Measurements from ENCODE around the gene EXOSC2.
A peak's percentile ranks its signal among the peaks of the same experiment; 100 is the strongest.

EXOSC2 gene
- total RNA-seq, result 59.2 to 138 (median 79.3) reads per million in 9 experiments

- Mint-ChIP-seq H3K4me1 (ENCODE audit: low read depth in 2 of 2) (peaks cover 28 to 36% of the 10 kb centered on the region in 2 donors), H3K9me3 (no peaks in the 10 kb centered on the region), H3K4me3 (peak within 1 kb of the TSS; percentile 94 to 96), H3K36me3 (ENCODE audit: insufficient read depth) (peaks cover 29% of the 10 kb centered on the region), H3K27ac (peak within 1 kb of the TSS; percentile 88 to 97), H3K27me3 (no peaks in the 10 kb centered on the region)
- ATAC-seq (replicated peaks) (peak; percentile 99), DNase-seq (peak; percentile 83 to 86 (median 85))
These were observed at the start of gene EXOSC2 for GRCh38 chr9:130693426-130694191. TSS of gene EXOSC2 (plus strand) at chr9:130693780. CDS start at chr9:130693792, 12 bp downstream.

GRCh38 chr9:130651221-130651620, 42.4 kb upstream of the EXOSC2 start:
- ATAC-seq (replicated peaks) (no peak), DNase-seq (no peak)
- Mint-ChIP-seq H3K27me3 (peaks cover 21 to 44% of the 10 kb centered on the region in 2 donors), H3K4me3 (no peak overlapping the region), H3K9me3 (peaks cover 0 to 5% of the 10 kb centered on the region in 2 donors), H3K4me1 (ENCODE audit: low read depth in 2 of 2) (no peaks in the 10 kb centered on the region), H3K36me3 (ENCODE audit: insufficient read depth) (no peaks in the 10 kb centered on the region), H3K27ac (no peak overlapping the region)

- Mint-ChIP-seq H3K4me3 (no peak overlapping the region), H3K27ac (no peak overlapping the region), H3K36me3 (ENCODE audit: insufficient read depth) (no peaks in the 10 kb centered on the region), H3K9me3 (no peaks in the 10 kb centered on the region), H3K4me1 (ENCODE audit: low read depth in 2 of 2) (no peaks in the 10 kb centered on the region), H3K27me3 (peaks cover 26 to 50% of the 10 kb centered on the region in 2 donors)
- ATAC-seq (replicated peaks), result no peak
- no peak for DNase-seq
These were observed 41.8 kb upstream of the EXOSC2 start for GRCh38 chr9:130651752-130652151.

- DNase-seq (no peak), ATAC-seq (replicated peaks) (no peak)
- peaks cover 46 to 71% of the 10 kb centered on the region in 2 donors for H3K27me3 Mint-ChIP-seq
- H3K9me3 Mint-ChIP-seq, result no peaks in the 10 kb centered on the region
- H3K4me3 Mint-ChIP-seq, result no peak overlapping the region
- H3K36me3 Mint-ChIP-seq (ENCODE audit: insufficient read depth), result no peaks in the 10 kb centered on the region
- peaks cover 0 to 2% of the 10 kb centered on the region in 2 donors for H3K4me1 Mint-ChIP-seq (ENCODE audit: low read depth in 2 of 2)
- H3K27ac Mint-ChIP-seq, result no peak overlapping the region
These were observed 38.7 kb upstream of the EXOSC2 start for GRCh38 chr9:130654879-130655278.

GRCh38 chr9:130658893-130659698, 34.5 kb upstream of the EXOSC2 start:
- H3K27me3 Mint-ChIP-seq, result peaks cover 73 to 86% of the 10 kb centered on the region in 2 donors
- H3K4me3 Mint-ChIP-seq, result peak overlapping the region in 1 of 2 donors; percentile 27
- H3K9me3 Mint-ChIP-seq, result no peaks in the 10 kb centered on the region
- H3K4me1 Mint-ChIP-seq (ENCODE audit: low read depth in 2 of 2), result peaks cover 11 to 15% of the 10 kb centered on the region in 2 donors
- peaks cover 4% of the 10 kb centered on the region for H3K36me3 Mint-ChIP-seq (ENCODE audit: insufficient read depth)
- ATAC-seq (replicated peaks), result no peak
- H3K27ac Mint-ChIP-seq, result no peak overlapping the region
- no peak for DNase-seq

- H3K4me1 Mint-ChIP-seq (ENCODE audit: low read depth in 2 of 2), result peaks cover 13 to 17% of the 10 kb centered on the region in 2 donors
- H3K4me3 Mint-ChIP-seq, result peak overlapping the region in 1 of 2 donors; percentile 40
- H3K27me3 Mint-ChIP-seq, result peaks cover 78 to 93% of the 10 kb centered on the region in 2 donors
- no peak overlapping the region for H3K27ac Mint-ChIP-seq
- DNase-seq (no peak), ATAC-seq (replicated peaks) (no peak)
- H3K36me3 Mint-ChIP-seq (ENCODE audit: insufficient read depth), result peaks cover 4% of the 10 kb centered on the region
- no peaks in the 10 kb centered on the region for H3K9me3 Mint-ChIP-seq
These were observed 33.8 kb upstream of the EXOSC2 start for GRCh38 chr9:130659699-130660248.

- Mint-ChIP-seq H3K4me3 (peak overlapping the region in 1 of 2 donors; percentile 17), H3K9me3 (no peaks in the 10 kb centered on the region), H3K4me1 (ENCODE audit: low read depth in 2 of 2) (peaks cover 16 to 18% of the 10 kb centered on the region in 2 donors), H3K36me3 (ENCODE audit: insufficient read depth) (peaks cover 4% of the 10 kb centered on the region), H3K27me3 (peaks cover 78 to 93% of the 10 kb centered on the region in 2 donors), H3K27ac (no peak overlapping the region)
- no peak for DNase-seq
- ATAC-seq (replicated peaks), result no peak
These were observed 33.3 kb upstream of the EXOSC2 start for GRCh38 chr9:130660326-130660682.

- H3K4me1 Mint-ChIP-seq (ENCODE audit: low read depth in 2 of 2), result peaks cover 21 to 22% of the 10 kb centered on the region in 2 donors
- ATAC-seq (replicated peaks) (no peak), DNase-seq (no peak)
- no peaks in the 10 kb centered on the region for H3K9me3 Mint-ChIP-seq
- peaks cover 78 to 93% of the 10 kb centered on the region in 2 donors for H3K27me3 Mint-ChIP-seq
- H3K4me3 Mint-ChIP-seq, result peak overlapping the region; percentile 46 to 57
- no peak overlapping the region for H3K27ac Mint-ChIP-seq
- H3K36me3 Mint-ChIP-seq (ENCODE audit: insufficient read depth), result peaks cover 4% of the 10 kb centered on the region
These were observed 32.7 kb upstream of the EXOSC2 start for GRCh38 chr9:130660683-130661450.

GRCh38 chr9:130661451-130662098, 32.0 kb upstream of the EXOSC2 start:
- Mint-ChIP-seq H3K4me1 (ENCODE audit: low read depth in 2 of 2) (peaks cover 21 to 22% of the 10 kb centered on the region in 2 donors), H3K36me3 (ENCODE audit: insufficient read depth) (peaks cover 4% of the 10 kb centered on the region), H3K4me3 (peak overlapping the region in 1 of 2 donors; percentile 85), H3K27me3 (peaks cover 74 to 93% of the 10 kb centered on the region in 2 donors), H3K9me3 (no peaks in the 10 kb centered on the region), H3K27ac (no peak overlapping the region)
- ATAC-seq (replicated peaks) (no peak), DNase-seq (no peak)

GRCh38 chr9:130662099-130662969, 31.2 kb upstream of the EXOSC2 start:
- no peak overlapping the region for H3K27ac Mint-ChIP-seq
- H3K4me1 Mint-ChIP-seq (ENCODE audit: low read depth in 2 of 2), result peaks cover 21 to 22% of the 10 kb centered on the region in 2 donors
- H3K9me3 Mint-ChIP-seq, result no peaks in the 10 kb centered on the region
- H3K4me3 Mint-ChIP-seq, result peak overlapping the region; percentile 75 to 85
- DNase-seq (no peak), ATAC-seq (replicated peaks) (no peak)
- H3K36me3 Mint-ChIP-seq (ENCODE audit: insufficient read depth), result peaks cover 4% of the 10 kb centered on the region
- peaks cover 68 to 93% of the 10 kb centered on the region in 2 donors for H3K27me3 Mint-ChIP-seq

- Mint-ChIP-seq H3K27ac (no peak overlapping the region), H3K27me3 (peaks cover 67 to 93% of the 10 kb centered on the region in 2 donors), H3K4me3 (peak overlapping the region; percentile 75 to 85), H3K36me3 (ENCODE audit: insufficient read depth) (peaks cover 4% of the 10 kb centered on the region), H3K4me1 (ENCODE audit: low read depth in 2 of 2) (peaks cover 21 to 22% of the 10 kb centered on the region in 2 donors), H3K9me3 (no peaks in the 10 kb centered on the region)
- ATAC-seq (replicated peaks) (peak; percentile 43), DNase-seq (no peak)
These were observed 30.7 kb upstream of the EXOSC2 start for GRCh38 chr9:130662970-130663257.

All from effector memory CD8-positive, alpha-beta T cell (primary cell).